HL-60 (cell line): ENCODE results near the gene CACNA1H.
"Not testable (repeated sequence)": the region's sequence is repeated elsewhere in the genome, so short reads cannot be mapped to it uniquely, and the experiment has no call there.

Experiments used
- POLR2AphosphoS5 ChIP-seq: IDR thresholded peaks from 2 replicates; pipeline ENCODE4 v1.6.1; 2012; ENCODE audit warnings: low read depth
- TF ChIP-seq, protein P1 (sequence below): IDR thresholded peaks from one replicate; pipeline ENCODE4 v1.5.1; 2011; ENCODE audit warnings: low read length, control low read depth, inconsistent platforms; ENCODE audit not compliant: insufficient read depth

DNA sequence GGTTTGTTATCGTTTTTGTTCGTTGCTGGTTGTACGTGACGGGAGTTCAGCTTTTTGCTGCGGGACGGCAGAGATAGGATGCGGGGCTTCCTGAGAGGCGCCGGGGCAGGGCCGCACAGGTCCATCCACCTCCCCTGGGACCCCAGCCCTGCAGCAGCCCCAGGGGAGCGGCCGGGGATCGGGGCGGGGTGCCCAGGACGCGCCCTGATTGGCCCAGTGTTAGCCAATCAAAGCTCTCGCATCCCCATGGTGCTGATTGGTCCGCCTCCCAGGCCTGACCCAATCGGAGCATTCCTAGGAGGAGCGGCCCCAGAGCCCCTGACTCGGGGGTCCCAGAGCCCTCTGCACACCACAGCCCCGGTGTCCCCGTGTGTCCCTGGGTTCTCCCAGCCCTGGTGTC, 86.0 kb downstream of the CACNA1H start:
- TF ChIP-seq, protein P1, sequence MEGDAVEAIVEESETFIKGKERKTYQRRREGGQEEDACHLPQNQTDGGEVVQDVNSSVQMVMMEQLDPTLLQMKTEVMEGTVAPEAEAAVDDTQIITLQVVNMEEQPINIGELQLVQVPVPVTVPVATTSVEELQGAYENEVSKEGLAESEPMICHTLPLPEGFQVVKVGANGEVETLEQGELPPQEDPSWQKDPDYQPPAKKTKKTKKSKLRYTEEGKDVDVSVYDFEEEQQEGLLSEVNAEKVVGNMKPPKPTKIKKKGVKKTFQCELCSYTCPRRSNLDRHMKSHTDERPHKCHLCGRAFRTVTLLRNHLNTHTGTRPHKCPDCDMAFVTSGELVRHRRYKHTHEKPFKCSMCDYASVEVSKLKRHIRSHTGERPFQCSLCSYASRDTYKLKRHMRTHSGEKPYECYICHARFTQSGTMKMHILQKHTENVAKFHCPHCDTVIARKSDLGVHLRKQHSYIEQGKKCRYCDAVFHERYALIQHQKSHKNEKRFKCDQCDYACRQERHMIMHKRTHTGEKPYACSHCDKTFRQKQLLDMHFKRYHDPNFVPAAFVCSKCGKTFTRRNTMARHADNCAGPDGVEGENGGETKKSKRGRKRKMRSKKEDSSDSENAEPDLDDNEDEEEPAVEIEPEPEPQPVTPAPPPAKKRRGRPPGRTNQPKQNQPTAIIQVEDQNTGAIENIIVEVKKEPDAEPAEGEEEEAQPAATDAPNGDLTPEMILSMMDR, result not testable (repeated sequence)
- TF ChIP-seq POLR2AphosphoS5, result not testable (repeated sequence)
